ENCODE measurements around the gene ERBB4. TPM values are rescaled to one million over a fixed set of nuclear protein-coding genes. Genes with fewer than 3 reads are reported as not detected.

The ERBB4 gene
- total and polyA plus RNA-seq, 10 of the 15 experiments (the other 5 are each of a cell fraction or from before 2014, with no cell fraction given), result under 0.01 to 0.23 (median 0.01) TPM; not detected in 4

- WGBS (ENCODE audit: insufficient coverage, insufficient replicate concordance, low lambda C conversion rate, missing lambda C conversion rate), result 0% methylated on average over 3 of the region's 3 CpGs
- DNase-seq (ENCODE audit: low read depth, low spot score), result no peak
- Histone ChIP-seq H3K9ac (ENCODE audit: control insufficient read depth, insufficient read depth, low read length) (no peak overlapping the region), H3K79me2 (ENCODE audit: control insufficient read depth, insufficient read depth, low read length) (no peaks in the 10 kb centered on the region), H4K20me1 (ENCODE audit: control insufficient read depth, insufficient read depth) (no peaks in the 10 kb centered on the region), H3K27ac (ENCODE audit: control insufficient read depth, insufficient read depth) (no peak overlapping the region), H3K4me1 (ENCODE audit: control insufficient read depth, insufficient read depth, low read length) (no peaks in the 10 kb centered on the region), H3K36me3 (ENCODE audit: control insufficient read depth in 2 of 2, insufficient read depth in 2 of 2, low read length in 1 of 2) (no peaks in the 10 kb centered on the region), H3K27me3 (replicated peaks in 1 of 2; ENCODE audit: control insufficient read depth in 2 of 2, insufficient read depth in 2 of 2, low read length in 1 of 2) (no peaks in the 10 kb centered on the region), H3K4me2 (ENCODE audit: control insufficient read depth, insufficient read depth) (no peak overlapping the region), H3K4me3 (no peak overlapping the region), H3K9me3 (replicated peaks; ENCODE audit: control insufficient read depth, insufficient read depth, low read length) (no peaks in the 10 kb centered on the region), H2AFZ (ENCODE audit: control insufficient read depth, low read depth, low read length) (no peak overlapping the region)
- TF ChIP-seq NFIC (IDR thresholded peaks at IDR 0.05; ENCODE audit: low read depth, low read length), result no peak
- 0 out of 6 replicates have a peak, but pooled peaks of 1 of the 3 experiments have one; percentile 5 for TF ChIP-seq CTCF (IDR thresholded peaks at IDR 0.05 in 2 of 3, conservative IDR thresholded peaks at IDR 0.05 in 1 of 3; ENCODE audit: control insufficient read depth in 2 of 3, extremely low read depth in 1 of 3, insufficient read depth in 1 of 3, low read depth in 3 of 3, low read length in 3 of 3)
- ATAC-seq, result 0 out of 3 replicates have a peak, but pooled peaks have one; percentile 36
- CTCF ChIA-PET, result no interaction called here
- intact Hi-C loops (cut with micrococcal nuclease; ENCODE audit: unreplicated experiment) (no loop called here), in situ Hi-C loops (cut with MboI) (no loop called here)
- FAIRE-seq, result no peak
- SMC1A ChIA-PET (ENCODE audit: uncharacterized antibody, unreplicated experiment), result no interaction called here
- POLR2A ChIA-PET, result no interaction called here
- RAD21 ChIA-PET (ENCODE audit: unreplicated experiment), result no interaction called here
- no TSS peak for BruUV-seq (replicated peaks)
Measured at GRCh38 chr2:211854832-211855231, 683.8 kb downstream of the ERBB4 start.

- Histone ChIP-seq H3K9me3 (replicated peaks; ENCODE audit: control insufficient read depth, insufficient read depth, low read length) (no peaks in the 10 kb centered on the region), H3K4me3 (no peak overlapping the region), H3K27me3 (replicated peaks in 1 of 2; ENCODE audit: control insufficient read depth in 2 of 2, insufficient read depth in 2 of 2, low read length in 1 of 2) (no peaks in the 10 kb centered on the region), H4K20me1 (ENCODE audit: control insufficient read depth, insufficient read depth) (no peaks in the 10 kb centered on the region), H2AFZ (ENCODE audit: control insufficient read depth, low read depth, low read length) (no peak overlapping the region), H3K27ac (ENCODE audit: control insufficient read depth, insufficient read depth) (no peak overlapping the region), H3K9ac (ENCODE audit: control insufficient read depth, insufficient read depth, low read length) (no peak overlapping the region), H3K79me2 (ENCODE audit: control insufficient read depth, insufficient read depth, low read length) (no peaks in the 10 kb centered on the region), H3K4me2 (ENCODE audit: control insufficient read depth, insufficient read depth) (no peak overlapping the region), H3K4me1 (ENCODE audit: control insufficient read depth, insufficient read depth, low read length) (no peaks in the 10 kb centered on the region), H3K36me3 (ENCODE audit: control insufficient read depth in 2 of 2, insufficient read depth in 2 of 2, low read length in 1 of 2) (no peaks in the 10 kb centered on the region)
- DNase-seq (ENCODE audit: low read depth, low spot score) (no peak), ATAC-seq (no peak), FAIRE-seq (no peak)
- CTCF ChIA-PET, result interaction anchor here (0.9 kb wide), 1 partner anchor 102 kb away, joined by 3 read pairs; no protein-coding TSS in a partner anchor
- BruUV-seq (replicated peaks), result no TSS peak
- 0% methylated on average over 1 of the region's 1 CpG for WGBS (ENCODE audit: insufficient coverage, insufficient replicate concordance, low lambda C conversion rate, missing lambda C conversion rate)
- in situ Hi-C loops (cut with MboI) (no loop called here), intact Hi-C loops (cut with micrococcal nuclease; ENCODE audit: unreplicated experiment) (no loop called here)
- no peak for TF ChIP-seq TAF1 (IDR thresholded peaks at IDR 0.05; ENCODE audit: borderline replicate concordance, low read depth, low read length)
- TF ChIP-seq, protein P1, sequence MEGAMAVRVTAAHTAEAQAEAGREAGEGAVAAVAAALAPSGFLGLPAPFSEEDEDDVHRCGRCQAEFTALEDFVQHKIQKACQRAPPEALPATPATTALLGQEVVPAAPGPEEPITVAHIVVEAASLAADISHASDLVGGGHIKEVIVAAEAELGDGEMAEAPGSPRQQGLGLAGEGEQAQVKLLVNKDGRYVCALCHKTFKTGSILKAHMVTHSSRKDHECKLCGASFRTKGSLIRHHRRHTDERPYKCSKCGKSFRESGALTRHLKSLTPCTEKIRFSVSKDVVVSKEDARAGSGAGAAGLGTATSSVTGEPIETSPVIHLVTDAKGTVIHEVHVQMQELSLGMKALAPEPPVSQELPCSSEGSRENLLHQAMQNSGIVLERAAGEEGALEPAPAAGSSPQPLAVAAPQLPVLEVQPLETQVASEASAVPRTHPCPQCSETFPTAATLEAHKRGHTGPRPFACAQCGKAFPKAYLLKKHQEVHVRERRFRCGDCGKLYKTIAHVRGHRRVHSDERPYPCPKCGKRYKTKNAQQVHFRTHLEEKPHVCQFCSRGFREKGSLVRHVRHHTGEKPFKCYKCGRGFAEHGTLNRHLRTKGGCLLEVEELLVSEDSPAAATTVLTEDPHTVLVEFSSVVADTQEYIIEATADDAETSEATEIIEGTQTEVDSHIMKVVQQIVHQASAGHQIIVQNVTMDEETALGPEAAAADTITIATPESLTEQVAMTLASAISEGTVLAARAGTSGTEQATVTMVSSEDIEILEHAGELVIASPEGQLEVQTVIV (IDR thresholded peaks at IDR 0.05; ENCODE audit: borderline replicate concordance, partially characterized antibody), result no peak
- TF ChIP-seq ZNF274 (IDR thresholded peaks at IDR 0.05; ENCODE audit: insufficient read depth, insufficient read length), result no peak
- no peak for TF ChIP-seq PAX5 (IDR thresholded peaks at IDR 0.05; ENCODE audit: borderline replicate concordance, low read depth, low read length)
- SMC1A ChIA-PET (ENCODE audit: uncharacterized antibody, unreplicated experiment), result interaction anchor here (0.6 to 1.5 kb wide), 2 partner anchors 11 to 39 kb away, joined by 3 read pairs; no protein-coding TSS in a partner anchor
- POLR2A ChIA-PET, result no interaction called here
- RAD21 ChIA-PET (ENCODE audit: unreplicated experiment), result no interaction called here
Measured at GRCh38 chr2:211846714-211847113, 691.9 kb downstream of the ERBB4 start.
